GM19023 (cell line): ENCODE data around the gene PKP1.

Source experiments
- ATAC-seq: cut with Tn5 transposase; IDR thresholded peaks from one replicate; pipeline ENCODE4 v1.9.1; 2021; ENCODE audit warnings: mild to moderate bottlenecking, moderate library complexity; ENCODE audit not compliant: unreplicated experiment

Gene PKP1

DNA sequence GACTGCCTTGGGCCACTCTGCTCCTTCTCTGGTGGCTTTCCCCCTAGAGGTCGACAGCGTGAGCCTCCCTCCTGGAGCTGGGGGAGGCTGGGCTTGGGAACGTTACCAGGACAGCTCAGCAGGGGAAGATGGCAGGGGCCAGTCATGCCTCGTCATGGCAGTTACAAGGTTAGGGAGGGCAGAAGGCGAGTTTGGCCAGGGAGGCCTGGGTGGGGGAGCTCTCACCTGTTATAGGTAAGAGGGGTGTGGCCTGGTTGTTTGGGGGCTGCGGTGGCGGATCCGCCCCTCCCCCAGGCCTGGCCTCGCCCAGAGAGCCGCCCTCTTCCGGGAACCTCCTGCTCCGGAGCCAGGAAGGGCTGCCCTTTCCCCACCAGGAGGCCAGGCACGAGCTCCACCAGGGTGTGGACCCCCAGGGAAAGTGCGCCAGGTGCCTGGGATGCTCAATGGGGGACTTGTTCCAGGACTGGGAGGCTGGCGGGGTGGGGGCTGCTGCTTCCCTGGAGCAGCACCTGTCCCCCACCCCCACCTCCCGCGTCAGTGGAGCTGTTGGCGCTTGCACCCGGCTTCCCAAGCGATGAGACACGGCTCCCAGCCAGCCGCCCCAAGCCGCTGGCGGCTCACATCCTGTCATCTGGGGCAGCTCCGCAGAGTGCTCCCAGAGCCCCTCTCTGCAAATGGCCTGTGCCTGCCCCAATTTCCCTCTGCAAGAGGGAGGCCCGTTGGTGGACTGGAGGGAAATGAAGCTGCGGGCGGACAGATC, 23.6 kb upstream of the PKP1 start:
- no peak for ATAC-seq

DNA sequence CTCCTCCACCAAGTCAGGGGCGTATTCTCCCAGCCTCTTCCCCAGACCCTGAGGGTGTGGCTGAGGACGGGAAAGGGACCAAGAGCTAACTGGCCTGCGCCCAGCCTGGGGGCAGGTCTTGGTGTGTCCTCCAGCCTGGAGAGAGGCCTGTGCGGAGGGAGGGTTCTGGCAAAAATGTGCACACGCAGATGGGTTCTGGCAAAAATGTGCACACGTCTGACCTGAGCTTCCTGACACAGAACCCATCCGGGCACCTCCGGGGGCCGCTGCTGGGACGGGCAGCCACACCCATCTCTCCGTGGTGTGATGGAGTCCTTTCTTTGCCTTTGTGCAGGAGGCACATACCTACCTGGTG, 23.1 kb upstream of the PKP1 start:
- no peak for ATAC-seq

DNA sequence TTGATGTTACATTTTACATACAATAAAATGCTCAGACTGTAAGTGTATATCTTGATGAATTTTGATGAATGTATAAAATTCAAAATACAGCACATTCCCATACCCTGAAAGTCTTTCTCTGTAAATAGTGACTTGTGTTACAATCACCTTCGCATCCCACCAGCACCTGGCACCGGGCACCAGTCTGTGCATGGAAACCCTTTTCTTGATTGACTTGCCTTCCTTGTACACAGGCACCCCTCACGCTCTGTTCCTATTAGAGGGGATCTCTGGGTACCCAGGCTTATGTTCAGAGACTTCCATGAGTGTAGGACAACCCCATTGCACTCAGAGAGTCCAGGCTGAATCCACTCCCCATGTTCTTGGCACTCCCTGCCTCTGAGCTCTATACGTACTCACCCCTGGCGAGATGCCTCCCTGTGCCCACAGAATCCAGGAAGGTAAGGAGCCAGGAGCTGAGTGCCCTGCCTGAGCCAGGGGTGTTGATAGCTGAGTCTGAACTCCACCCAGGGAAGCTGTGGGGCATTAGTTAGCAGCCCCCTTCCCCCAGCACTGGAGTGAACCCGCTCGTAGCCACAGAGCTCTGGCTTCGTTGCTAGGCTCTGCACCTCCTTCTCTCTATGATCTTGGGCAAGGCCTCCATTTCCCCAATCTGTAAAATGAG, 22.5 kb upstream of the PKP1 start:
- no peak for ATAC-seq

DNA sequence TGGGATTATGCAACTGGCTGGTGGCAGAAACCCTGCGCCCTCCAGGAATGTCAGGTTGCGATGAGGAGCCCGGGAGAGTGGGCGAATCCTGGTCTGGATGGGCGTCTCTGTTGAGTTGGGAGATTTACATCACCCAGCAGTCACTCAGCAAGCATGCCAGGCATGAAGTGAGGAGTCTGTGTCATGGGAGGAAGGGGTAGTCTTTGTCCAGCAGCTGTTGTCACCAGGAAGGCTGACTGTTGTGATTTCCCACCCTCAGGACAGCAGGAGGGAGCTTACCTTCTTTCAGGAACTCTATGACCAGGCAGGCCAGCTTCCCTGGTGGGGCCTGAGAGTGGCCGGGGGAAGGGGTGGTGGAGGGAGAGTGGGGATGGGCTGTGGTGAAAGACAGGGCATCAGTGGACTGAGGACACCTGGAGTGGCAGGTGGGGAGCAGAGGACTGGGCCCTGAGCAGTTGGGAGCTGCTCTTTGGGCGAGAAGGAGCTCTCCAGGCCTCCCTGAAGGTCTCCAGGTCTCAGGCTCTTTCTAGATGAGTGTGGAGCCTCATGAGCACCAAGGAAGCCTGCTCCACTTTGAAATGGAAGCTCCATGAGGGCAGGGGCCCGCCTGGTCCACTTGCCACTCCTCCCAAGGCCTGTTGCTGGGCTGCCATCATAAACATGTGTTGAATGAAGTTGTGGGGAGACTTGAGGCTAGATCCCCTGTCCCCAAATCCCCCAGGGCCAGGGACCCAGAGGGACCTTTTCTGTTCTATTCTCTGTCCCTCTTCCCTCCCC, 21.3 kb upstream of the PKP1 start:
- no peak for ATAC-seq

DNA sequence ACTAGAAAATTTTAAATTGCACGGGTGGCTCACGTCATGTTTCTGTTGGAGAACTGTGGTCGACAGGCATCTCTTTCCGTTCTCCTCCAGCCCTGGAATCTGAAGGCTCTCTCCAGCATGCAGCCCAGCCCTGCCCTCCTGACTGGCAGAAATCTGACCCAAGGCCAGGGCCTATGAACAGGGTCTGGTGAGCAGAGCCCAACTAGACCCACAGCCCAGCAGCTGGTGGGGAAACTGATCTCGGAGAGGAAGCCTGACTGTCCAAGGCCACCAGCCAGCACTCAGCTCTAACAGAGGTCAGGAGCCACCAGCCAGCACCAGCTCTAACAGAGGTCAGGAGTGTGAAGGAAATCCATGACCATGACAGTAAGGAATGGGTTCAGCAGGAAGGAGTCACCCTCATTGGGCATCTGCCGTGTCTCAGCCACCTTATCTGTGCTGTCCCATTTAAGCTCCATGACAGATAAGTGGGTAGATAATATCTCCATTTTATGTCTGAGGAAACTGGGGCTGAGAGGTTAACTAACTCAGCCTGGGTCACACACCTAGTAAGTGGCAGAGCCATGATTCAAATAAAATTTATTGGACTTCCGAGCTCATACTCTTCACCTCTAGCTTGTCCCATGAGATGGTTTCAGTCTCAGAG, 20.2 kb upstream of the PKP1 start:
- no peak for ATAC-seq

DNA sequence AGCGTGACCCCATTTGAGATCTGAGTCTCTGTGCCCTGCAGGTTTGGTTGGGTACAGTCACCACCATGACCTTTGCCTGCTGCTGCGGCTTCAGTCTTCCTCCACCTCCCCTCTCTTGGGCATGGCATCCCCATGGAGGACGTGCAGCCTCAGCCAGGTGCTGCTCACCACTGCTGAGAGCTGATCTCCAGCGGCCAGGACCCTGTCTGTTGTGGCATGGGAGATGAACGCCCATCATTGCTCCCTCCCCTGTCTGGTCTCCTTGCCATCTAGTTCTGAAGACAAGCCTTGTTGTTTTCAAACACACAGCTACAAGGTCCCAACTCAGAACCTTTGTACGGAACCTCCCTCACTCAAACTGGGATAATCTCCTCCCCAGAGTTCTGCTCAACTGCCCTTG, 19.2 kb upstream of the PKP1 start:
- ATAC-seq: no peak

DNA sequence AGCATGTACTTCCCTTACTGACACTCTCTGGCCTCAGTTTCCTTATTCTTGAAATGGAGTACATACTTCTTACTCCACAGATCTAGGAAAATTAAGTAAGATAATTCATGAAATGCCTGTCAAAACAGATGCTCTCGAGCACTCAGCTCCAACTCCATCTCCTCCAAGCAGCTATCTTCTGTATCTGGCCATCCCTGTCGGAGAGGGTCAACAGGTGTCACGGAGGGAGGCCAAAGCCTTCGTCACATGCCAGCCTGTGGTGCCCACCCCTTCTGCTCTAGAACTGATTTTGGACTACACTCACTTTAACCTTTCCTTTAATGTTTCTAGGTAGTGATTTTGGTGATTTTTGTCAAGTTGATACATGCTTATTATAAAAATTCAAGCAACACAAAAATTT, 18.8 kb upstream of the PKP1 start:
- no peak for ATAC-seq

DNA sequence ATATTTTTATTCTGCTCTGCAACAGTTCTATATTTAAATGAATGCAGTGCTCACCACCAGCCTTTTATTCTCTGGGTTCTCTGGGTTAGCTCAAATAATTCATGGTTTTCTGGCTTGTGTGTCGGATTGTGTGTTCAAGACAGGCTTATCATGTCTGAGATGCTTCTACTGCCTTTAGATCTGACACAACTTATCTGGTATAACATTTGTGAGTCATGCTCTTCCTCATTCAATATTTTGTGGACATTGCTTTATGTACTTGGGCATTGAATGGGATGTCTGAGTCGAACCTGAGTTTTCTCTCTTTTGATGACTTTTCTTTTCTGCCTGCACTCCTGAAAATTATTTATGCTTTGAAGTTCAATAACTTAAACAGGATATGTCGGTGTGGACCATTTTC, 17.6 kb upstream of the PKP1 start:
- ATAC-seq: no peak

DNA sequence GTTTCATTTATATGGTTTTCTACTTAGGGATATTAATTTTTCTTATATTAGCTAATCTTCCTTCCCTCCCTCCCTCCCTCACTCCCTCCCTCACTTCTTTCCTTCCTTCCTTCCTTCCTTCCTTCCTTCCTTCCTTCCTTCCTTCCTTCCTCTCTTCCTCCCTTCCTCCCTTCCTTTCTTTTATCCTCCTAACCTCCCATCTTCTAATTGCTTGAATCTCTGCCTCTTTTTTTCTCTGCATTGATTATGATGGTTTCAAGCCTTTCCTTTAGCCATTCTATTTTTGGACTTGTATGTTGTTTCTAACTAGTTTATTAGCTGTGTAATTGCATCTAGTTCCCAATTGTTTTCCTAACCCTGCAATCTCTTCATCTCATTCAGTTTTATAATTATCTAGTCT, 17.0 kb upstream of the PKP1 start:
- no peak for ATAC-seq

DNA sequence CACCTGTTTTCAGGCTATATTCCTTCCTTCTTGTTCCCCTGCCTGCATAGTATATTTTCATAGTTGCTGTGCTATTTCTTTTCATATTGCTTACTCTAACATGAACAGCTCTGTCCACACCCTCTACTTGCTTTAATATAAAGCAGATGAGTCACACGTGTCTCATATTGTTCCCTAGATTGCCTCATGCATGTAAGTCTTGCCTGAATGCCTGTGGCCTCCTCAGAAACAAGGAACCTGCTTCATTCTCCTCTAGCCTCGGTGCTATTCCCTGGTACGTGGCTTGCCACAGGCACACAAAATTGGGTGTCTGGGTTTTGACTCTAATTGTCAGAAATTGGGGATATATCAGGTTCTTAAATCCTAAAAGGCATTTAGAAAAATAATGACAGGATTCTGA, 16.5 kb upstream of the PKP1 start:
- no peak for ATAC-seq

DNA sequence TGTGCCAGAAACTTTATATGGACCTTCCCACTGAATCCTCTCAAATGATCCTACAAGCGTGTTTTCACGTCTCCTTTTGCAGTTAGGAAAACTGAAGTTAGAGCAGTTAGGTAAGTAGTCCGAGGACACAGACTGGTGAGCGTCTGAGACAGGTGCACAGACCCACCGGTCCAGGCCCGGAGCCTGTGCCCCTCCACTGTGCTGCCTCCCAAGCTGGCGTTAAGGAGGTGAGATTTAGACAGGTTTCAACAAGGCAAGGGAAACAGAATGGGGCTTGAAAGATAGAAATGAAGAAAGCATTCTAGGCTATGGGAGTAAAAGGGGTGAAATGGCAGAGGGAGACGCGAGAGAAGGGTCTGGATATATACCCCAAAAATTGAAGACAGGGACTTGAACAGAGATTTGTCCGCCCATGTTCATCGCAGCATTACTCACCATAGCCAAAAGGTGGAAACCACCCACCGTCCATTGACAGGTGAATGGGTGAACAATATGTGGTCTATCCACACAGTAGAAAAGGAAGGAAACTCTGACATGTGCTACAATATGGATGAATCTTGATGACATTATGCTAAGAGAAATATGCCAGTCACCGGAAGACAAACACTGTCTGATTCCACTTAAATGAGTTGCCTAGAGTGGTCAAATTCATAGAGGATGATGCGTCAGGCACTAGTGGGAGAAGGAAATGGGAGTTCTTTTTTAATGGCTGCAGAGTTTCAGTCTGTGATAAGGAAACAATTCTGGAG, 15.7 kb upstream of the PKP1 start:
- no peak for ATAC-seq

DNA sequence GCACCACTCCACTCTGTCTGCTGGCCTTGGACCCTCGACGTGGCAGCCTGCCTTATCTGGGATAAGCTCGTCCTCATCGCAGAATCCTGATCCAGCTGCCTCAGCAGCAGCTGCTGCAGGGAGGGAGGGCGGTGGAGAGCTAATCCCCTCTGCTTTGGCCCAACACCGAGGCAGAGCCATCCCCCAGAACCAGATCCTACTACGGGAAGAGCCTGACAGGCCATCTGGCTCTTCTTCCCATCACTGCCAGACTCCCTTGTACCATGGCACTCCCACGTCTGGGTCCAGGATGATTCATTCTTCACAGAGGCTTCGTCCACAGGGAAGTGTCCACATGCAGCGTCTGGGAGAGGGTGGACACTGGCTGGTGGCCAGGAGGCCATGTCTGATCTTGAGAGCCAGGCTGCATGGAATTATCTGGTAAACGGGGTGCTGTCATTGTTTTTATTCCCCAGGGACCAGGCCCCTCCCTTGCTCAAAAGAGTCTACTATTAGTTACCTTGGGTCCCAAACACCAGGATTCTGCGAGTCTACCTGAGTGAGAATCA, 14.6 kb upstream of the PKP1 start:
- no peak for ATAC-seq

DNA sequence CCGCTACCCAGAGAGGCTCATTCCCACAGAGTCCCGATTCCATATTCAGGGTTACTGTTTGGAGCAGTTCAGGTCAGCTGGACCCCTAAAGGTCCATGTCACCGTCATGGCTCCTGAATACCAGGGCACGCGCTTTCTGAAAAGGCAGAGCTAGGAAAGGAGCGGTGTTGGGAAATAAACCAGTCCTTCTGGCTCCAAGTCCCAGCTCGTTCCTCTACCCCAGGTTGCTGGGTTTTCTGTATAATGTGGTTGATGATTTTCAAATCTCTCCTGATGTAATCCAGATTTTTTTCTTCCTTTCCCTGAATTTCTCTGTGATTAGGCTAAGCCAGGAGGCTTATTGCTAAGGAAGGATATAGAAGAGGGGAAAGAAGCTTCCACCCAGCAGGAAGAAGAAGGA, 14.0 kb upstream of the PKP1 start:
- ATAC-seq: no peak

DNA sequence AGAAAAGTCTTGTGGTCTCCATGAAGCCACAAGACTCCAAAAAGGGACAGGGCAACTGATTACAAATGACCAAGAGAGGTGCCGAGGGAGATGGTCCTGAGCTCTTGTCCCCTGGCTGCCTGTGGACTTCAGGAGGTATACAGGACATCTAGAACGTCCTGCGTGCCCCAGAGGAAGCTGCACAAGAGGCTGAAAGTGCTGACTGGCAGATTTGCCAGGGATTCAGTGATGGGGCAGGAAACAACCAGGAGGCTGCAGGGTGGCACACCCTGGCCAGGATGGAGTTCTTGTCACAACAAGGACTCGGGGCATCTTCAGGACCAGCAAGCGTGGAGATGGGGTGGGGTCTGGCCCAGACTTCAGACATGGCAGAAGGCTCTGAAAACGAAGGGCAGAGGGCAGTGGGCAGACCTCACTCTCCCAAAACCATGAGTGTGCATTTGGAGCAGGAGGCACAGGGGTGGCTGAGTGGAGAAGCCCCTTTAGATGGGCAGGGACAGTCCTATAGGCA, 13.4 kb upstream of the PKP1 start:
- ATAC-seq: no peak

DNA sequence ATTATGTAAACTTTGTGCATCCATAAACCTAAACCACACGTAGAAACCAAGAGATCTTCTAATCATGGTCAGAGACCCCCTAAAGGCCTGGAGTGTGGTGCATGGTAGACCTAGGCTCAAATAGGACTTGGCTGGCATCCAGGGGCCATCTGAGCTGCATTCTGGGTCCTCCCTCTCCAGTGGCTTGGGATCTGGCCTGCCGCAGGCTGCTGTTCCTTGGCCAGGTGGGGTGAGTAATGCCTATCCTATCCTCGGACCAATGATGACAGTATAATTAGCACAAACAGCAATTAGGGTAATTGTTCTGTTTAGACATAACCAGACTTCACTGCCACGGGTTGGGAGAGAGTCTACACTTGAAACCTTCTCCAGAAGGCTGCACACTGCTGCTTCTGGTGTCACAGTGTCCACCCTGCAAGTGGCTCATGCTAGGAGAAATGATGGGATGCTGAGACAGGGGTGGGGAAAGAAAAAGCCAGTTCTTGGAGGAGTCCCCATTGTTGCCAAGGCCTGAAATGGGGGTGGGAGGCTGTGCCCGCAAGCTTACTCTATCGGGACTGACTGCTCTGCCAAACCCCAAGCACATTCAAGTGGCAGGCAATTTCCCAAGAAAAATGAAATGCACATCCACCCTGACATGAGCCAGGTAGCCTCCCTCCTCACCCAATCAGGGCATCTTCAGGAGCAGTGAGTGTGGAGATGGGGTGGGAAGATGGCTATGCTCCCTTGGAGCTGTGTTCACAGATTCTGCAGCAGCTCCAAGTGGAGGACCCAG, 12.5 kb upstream of the PKP1 start:
- ATAC-seq: no peak

DNA sequence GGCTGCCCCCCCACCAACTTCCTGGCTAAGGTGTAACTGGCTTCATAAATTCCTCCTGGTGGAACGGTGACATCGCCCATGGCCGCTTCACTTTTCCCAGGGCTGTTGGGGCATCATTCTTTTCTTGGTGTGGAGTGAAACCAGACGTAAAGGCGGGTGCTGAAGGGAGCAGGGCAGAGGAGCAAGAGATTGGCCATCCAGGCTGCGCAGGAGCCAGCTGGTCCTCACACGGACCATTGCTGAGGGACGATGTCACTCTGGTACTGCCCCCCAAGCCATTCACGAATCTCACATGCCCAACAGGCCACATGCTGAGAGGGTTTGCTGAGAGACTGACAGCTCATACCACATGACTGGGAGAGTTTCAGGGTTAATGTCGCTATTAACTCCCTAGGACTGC, 10.5 kb upstream of the PKP1 start:
- ATAC-seq: no peak

DNA sequence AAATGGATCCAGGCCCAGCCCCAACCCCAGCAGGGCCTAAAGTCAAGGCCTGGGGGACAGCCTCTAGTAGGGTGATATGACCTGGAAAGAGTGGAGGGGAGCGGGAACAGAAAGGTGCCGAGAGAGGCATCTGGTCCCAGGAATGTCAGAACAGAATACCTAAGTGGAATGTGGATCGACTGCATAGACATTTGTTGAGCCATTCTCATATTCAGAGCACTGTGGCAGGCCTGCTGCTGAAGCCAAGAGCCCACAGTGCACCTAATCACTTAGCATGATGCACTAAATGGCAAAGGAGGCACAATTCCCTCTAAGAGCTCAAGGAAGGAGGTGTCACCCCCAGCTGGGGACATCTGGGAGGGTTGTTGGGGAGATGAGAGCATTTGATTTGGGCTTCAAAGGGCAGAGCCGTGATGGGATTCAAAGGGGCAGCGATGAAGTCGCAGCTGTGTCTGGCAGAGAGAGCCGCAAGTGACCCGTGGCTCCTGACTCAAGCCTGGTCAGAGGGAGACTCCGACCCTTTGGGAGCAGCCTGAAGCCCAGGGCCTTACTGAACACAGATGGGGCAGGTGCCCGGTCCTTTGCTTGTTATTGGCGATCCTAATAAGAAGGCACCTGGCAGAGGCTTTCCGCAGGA, 8.6 kb upstream of the PKP1 start:
- no peak for ATAC-seq

DNA sequence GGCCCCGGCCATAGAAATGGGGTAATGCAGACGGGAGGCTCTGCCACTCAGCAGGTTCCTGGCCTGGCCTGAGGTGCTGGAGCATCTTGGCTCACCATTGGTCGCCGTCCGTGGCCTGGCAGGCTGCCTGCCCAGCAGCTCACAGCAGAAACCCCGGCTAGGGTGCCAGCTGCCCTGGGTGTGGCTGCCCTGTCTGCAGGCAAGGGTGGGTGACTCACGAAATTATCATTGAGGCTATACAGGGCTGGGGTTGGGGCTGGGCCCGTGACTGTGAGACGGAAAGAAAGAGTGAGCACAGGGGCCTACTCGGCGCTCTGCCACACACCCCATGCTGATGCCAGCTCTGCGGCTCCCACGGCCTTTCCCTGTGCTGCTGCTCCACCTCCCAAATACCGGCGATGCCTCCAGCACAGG, 8.0 kb upstream of the PKP1 start:
- no peak for ATAC-seq

DNA sequence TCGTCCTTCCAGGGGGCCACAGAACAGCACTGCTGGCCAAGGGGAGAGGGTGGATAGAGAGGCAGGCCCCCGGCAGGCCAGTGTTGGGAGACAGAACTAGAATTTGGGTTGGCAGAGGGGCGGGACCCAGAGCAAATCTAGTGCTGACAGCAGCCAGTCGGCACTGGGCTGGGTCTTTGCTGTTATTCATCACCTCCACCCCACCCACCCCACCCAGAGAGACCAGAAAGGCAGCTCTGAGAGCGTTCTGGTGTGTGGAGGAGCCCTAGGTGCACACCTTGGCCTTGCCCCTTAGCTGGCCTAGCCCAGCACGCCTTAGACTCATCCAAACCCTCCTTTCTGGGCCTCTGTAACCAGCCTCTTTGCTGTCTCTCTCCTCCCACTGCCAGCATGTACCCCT, 6.4 kb upstream of the PKP1 start:
- ATAC-seq: no peak
